Transverse colon (tissue), 4 donors: ENCODE data around the gene TIAM1. TPM values are rescaled to one million over a fixed set of nuclear protein-coding genes. Genes with fewer than 3 reads are reported as not detected.

ENCODE experiments used
- DNase-seq: peaks from one replicate; pipeline ENCODE4 v3.0.0-alpha.2; 2019
- H3K27ac ChIP-seq, 4 donors: fragments of 200-600 bp; sonication (generic); 2 replicates each; pipeline ENCODE4 v1.5.1; 2016 to 2018; ENCODE audit warnings: inconsistent platforms in 4 of 4
- H3K27me3 ChIP-seq: fragments of 200-600 bp; sonication (generic); 2 replicates; pipeline ENCODE4 v1.5.1; 2017; ENCODE audit warnings: inconsistent platforms
- H3K36me3 ChIP-seq, 4 donors: fragments of 200-600 bp; sonication (generic); 2 replicates each; pipeline ENCODE4 v1.5.1; 2017 to 2019; ENCODE audit warnings: inconsistent platforms in 4 of 4
- H3K4me1 ChIP-seq, 4 donors: fragments of 200-600 bp; sonication (generic); 2 replicates each; pipeline ENCODE4 v1.5.1; 2017 to 2020; ENCODE audit warnings: inconsistent platforms in 4 of 4
- H3K4me3 ChIP-seq, 4 donors: fragments of 200-600 bp; sonication (generic); 1 replicate in 1 of 4; 2 replicates in 3 of 4; pipeline versions ENCODE4 v1.5.1 to v1.6.1; 2017 to 2019; ENCODE audit warnings: inconsistent platforms in 4 of 4
- H3K9me3 ChIP-seq, 2 donors: fragments of 200-600 bp; sonication (generic); 2 replicates each; pipeline ENCODE4 v1.5.1; 2017 to 2019; ENCODE audit warnings: inconsistent platforms in 2 of 2
- EP300 ChIP-seq: sonication (generic); formaldehyde crosslinking; IDR thresholded peaks from one replicate; pipeline ENCODE4 v1.6.1; 2017; ENCODE audit warnings: antibody characterized with exemption, low read depth
- POLR2A ChIP-seq: fragments of 450-650 bp; IDR thresholded peaks from one replicate; pipeline ENCODE4 v1.6.1; 2016; ENCODE audit warnings: antibody characterized with exemption, mild to moderate bottlenecking, moderate library complexity
- POLR2AphosphoS5 ChIP-seq, 3 donors: sonication (generic); formaldehyde crosslinking; IDR thresholded peaks; one replicate each; pipeline ENCODE4 v1.6.1; 2016; ENCODE audit warnings: antibody characterized with exemption in 3 of 3
- WGBS, 2 donors: methylation state at CpG; one replicate each; pipeline ENCODE4 v1.1.5; 2018; ENCODE audit warnings: low coverage in 1 of 2; 5-methylcytosine and 5-hydroxymethylcytosine counted together
- in situ Hi-C, 4 donors: fragments of 200-750 bp; cut with MboI; loops; one replicate each; pipeline versions ENCODE4 v1.15.0 to v1.15.1; 2017; ENCODE audit warnings: low sequenced_read_pairs in 3 of 4, low pct_ligation_motif_present in 1 of 4, low pct_unique_long_range_greater_than_20kb in 1 of 4
- intact Hi-C: fragments of 100-400 bp; cut with DNase I; formaldehyde crosslinking; loops from one replicate; pipeline ENCODE4 v1.15.1; 2023; ENCODE audit warnings: low total_unique reads
- total RNA-seq, 4 donors: library from RNA; depleted of rRNA; stranded (reverse); fragments of >200 nt; gene quantifications; one replicate each; pipeline ENCODE4 v1.1.0, GENCODE V29; 2016
- TF ChIP-seq, protein P1 (sequence below), 5 experiments: fragments of 200-600 bp in 3 of 5; fragments of 450-650 bp in 2 of 5; sonication (generic) in 3 of 5; IDR thresholded peaks; 1 replicate in 2 of 5; 2 replicates in 3 of 5; pipeline ENCODE4 v1.5.1; 2016 to 2017; ENCODE audit warnings: antibody characterized with exemption in 5 of 5, inconsistent platforms in 3 of 5, mild to moderate bottlenecking in 2 of 5, moderate library complexity in 1 of 5

The TIAM1 gene
- total RNA-seq, 4 donors from 2014 or later, result 4.5 to 18.9 (median 6.5) TPM

DNA sequence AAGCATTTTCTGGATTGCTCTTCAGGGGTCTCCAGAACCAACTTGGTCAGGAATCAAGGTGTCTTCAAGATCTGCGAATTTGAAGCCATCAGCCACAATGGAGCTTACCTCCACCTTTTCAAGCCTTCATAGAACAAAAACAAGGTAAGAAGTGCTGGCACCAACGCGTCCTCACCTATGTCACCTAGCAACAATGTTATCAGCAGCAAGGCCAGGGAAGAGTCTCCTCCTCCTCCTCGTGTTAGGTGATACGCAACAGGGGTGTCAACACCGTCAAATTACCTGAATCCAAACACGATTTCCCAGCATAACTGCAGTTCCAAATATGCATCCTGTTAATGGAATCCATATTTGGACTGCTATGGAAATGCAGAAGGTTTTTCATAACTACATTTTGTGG lies 4.1 kb upstream of the TIAM1 start:
- no peaks in the 10 kb centered on the region for H3K36me3 ChIP-seq
- no peak for DNase-seq
- no peak overlapping the region for H3K4me3 ChIP-seq
- TF ChIP-seq POLR2AphosphoS5 (IDR thresholded peaks at IDR 0.05) (no peak), EP300 (no peak), POLR2A (no peak)
- TF ChIP-seq, protein P1, sequence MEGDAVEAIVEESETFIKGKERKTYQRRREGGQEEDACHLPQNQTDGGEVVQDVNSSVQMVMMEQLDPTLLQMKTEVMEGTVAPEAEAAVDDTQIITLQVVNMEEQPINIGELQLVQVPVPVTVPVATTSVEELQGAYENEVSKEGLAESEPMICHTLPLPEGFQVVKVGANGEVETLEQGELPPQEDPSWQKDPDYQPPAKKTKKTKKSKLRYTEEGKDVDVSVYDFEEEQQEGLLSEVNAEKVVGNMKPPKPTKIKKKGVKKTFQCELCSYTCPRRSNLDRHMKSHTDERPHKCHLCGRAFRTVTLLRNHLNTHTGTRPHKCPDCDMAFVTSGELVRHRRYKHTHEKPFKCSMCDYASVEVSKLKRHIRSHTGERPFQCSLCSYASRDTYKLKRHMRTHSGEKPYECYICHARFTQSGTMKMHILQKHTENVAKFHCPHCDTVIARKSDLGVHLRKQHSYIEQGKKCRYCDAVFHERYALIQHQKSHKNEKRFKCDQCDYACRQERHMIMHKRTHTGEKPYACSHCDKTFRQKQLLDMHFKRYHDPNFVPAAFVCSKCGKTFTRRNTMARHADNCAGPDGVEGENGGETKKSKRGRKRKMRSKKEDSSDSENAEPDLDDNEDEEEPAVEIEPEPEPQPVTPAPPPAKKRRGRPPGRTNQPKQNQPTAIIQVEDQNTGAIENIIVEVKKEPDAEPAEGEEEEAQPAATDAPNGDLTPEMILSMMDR (IDR thresholded peaks at IDR 0.05), result no peak
- 86 to 89% methylated on average over 1 to 7 of the region's 7 CpGs for WGBS, 2 donors
- H3K27ac ChIP-seq, result no peak overlapping the region
- intact Hi-C loops, result no loop called here
- in situ Hi-C loops, result loop anchor here in 1 of 4 donors (25.0 kb wide), 1 partner anchor 239 kb away; no protein-coding TSS in a partner anchor
- H3K27me3 ChIP-seq, result peaks cover 17% of the 10 kb centered on the region
- no peaks in the 10 kb centered on the region for H3K9me3 ChIP-seq
- H3K4me1 ChIP-seq, result peaks cover 0 to 11% (median 4%) of the 10 kb centered on the region in 4 donors

DNA sequence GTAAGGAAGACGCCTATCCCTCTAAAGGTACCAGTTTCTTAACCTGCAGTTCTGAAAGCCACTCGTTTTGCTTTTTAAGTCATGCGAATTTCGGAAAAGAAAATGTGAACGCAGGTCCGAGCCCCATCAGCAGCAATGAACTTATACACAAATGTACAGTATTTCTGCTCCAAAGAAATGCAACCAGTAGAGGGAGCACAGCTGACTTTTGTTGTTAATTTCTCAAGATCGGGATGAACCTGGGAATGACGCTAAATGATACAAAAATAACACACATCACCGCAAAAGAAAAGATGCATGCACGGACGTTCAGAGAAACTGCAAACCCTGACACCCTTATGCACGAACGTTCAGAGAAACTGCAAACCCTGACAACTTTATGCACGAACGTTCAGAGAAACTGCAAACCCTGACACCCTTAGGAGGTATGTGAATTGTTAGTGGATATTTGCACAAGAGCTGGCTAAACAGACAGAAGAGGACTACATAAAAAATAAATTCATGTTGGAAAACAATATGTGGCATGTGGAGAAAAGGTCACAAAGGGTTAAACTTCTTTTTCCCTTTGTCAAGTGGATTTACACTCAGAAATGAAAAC lies 3.5 kb upstream of the TIAM1 start:
- no peak overlapping the region for H3K27ac ChIP-seq
- intact Hi-C loops, result no loop called here
- H3K4me1 ChIP-seq, result peaks cover 0 to 11% (median 5%) of the 10 kb centered on the region in 4 donors
- no peak overlapping the region for H3K4me3 ChIP-seq
- TF ChIP-seq POLR2AphosphoS5 (IDR thresholded peaks at IDR 0.05) (no peak), EP300 (no peak), POLR2A (no peak)
- TF ChIP-seq, protein P1 (IDR thresholded peaks at IDR 0.05), result peak in 4 of 5 experiments; percentile 18 to 33 (median 26)
- H3K36me3 ChIP-seq, result no peaks in the 10 kb centered on the region
- DNase-seq, result no peak
- H3K9me3 ChIP-seq, result no peaks in the 10 kb centered on the region
- peaks cover 23% of the 10 kb centered on the region for H3K27me3 ChIP-seq
- in situ Hi-C loops, result loop anchor here in 1 of 4 donors (25.0 kb wide), 1 partner anchor 240 kb away; no protein-coding TSS in a partner anchor
- WGBS, 2 donors, result 46 to 55% methylated on average over 13 to 15 of the region's 15 CpGs

DNA sequence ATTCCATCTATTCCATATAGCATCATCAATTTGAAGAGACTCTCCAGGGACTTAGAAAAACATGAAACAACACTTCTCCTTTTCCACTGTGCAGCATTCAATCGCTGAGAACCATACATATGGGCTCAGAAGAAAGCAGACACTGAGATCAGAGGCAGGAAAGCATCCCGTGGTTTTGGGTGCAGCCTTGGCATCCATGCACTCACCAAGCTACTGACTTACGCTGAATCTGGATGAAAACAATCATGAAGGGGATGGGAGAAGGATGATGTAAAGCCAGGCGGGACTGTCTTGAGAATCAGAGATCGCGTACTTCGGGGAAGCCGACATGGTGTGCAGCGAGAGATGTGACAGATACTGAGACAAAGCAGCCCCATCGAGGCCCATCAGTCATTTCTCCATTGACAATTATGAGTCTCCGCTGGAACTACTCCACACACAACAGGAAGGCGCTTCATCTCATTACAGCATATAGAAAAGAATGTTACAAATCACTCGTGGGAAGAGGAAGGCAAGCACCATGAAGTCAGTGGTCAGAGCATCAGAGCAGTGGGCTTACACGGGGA lies 2.3 kb upstream of the TIAM1 start:
- no peak overlapping the region for H3K27ac ChIP-seq
- no peak for DNase-seq
- in situ Hi-C loops, result loop anchor here in 1 of 4 donors (25.0 kb wide), 1 partner anchor 241 kb away; no protein-coding TSS in a partner anchor

DNA sequence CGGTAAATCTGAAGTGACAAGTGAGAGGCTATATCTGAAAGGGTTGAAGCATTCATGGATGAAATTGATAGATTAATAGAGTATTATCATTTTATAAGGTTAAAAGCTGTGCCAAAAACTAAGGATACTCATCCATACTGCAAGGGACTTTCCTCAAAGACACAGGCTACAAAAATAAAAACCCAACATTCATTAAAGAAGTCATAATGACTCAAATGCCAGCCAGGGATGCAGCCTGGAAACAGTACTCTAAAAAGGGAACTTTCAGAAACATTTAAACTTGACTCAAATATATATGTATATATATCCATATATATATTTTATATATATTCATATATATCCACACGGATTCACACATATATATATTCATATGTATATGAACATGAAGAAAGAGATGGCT lies 1.1 kb upstream of the TIAM1 start:
- TF ChIP-seq, protein P1 (IDR thresholded peaks at IDR 0.05), result no peak
- TF ChIP-seq EP300, result no peak
- no peak for TF ChIP-seq POLR2A
- no peak for TF ChIP-seq POLR2AphosphoS5 (IDR thresholded peaks at IDR 0.05)
- H3K36me3 ChIP-seq, result no peaks in the 10 kb centered on the region
- no peak for DNase-seq
- intact Hi-C loops, result no loop called here
- WGBS, 2 donors, result 78 to 84% methylated on average over 2 of the region's 2 CpGs
- no peaks in the 10 kb centered on the region for H3K9me3 ChIP-seq
- no peak overlapping the region for H3K4me3 ChIP-seq
- H3K27me3 ChIP-seq, result peaks cover 30% of the 10 kb centered on the region
- in situ Hi-C loops, result loop anchor here in 1 of 4 donors (25.0 kb wide), 1 partner anchor 242 kb away; no protein-coding TSS in a partner anchor
- H3K4me1 ChIP-seq, result peaks cover 0 to 11% (median 5%) of the 10 kb centered on the region in 4 donors
- no peak overlapping the region for H3K27ac ChIP-seq

More for the DNA sequence above, 2.3 kb upstream of the TIAM1 start:
- WGBS, 2 donors, result 63 to 77% methylated on average over 12 to 14 of the region's 14 CpGs
- no peaks in the 10 kb centered on the region for H3K9me3 ChIP-seq
- H3K36me3 ChIP-seq, result no peaks in the 10 kb centered on the region
- TF ChIP-seq POLR2A (no peak), POLR2AphosphoS5 (IDR thresholded peaks at IDR 0.05) (no peak), EP300 (no peak)
- TF ChIP-seq, protein P1 (IDR thresholded peaks at IDR 0.05), result no peak
- H3K4me3 ChIP-seq, result no peak overlapping the region
- peaks cover 30% of the 10 kb centered on the region for H3K27me3 ChIP-seq
- peaks cover 0 to 11% (median 5%) of the 10 kb centered on the region in 4 donors for H3K4me1 ChIP-seq
- intact Hi-C loops, result no loop called here
